Activated CD8-positive, alpha-beta T cell treated with anti-CD3 and anti-CD28 coated beads, Interleukin-2, amount 10 ng/mL, durations not matched to agents 7 days and 5 days (primary cell): ENCODE results near the gene CCZ1B. TPM values are rescaled to one million over a fixed set of nuclear protein-coding genes. Genes with fewer than 3 reads are reported as not detected.
"Not testable (repeated sequence)": the region's sequence is repeated elsewhere in the genome, so short reads cannot be mapped to it uniquely, and the experiment has no call there.

Experiments
- ATAC-seq: fragments of 150-1000 bp; cut with Tn5 transposase; one replicate; pipeline ENCODE4 v1.10.0; 2021; ENCODE audit warnings: moderate library complexity
- CTCF ChIA-PET: fragments of 350-600 bp; sonication (Branson Sonifier 250); formaldehyde crosslinking; loops from one replicate; lab custom pipeline; 2021; ENCODE audit warnings: antibody characterized with exemption; lab: Charles Lee
- POLR2A ChIA-PET: fragments of 350-600 bp; sonication (Branson Sonifier 250); formaldehyde crosslinking; loops from one replicate; lab custom pipeline; 2021; ENCODE audit warnings: antibody characterized with exemption; lab: Charles Lee
- DNase-seq: peaks from one replicate; pipeline ENCODE4 v3.0.0-alpha.2; 2020
- H3K27ac Mint-ChIP-seq: one replicate; pipeline ENCODE4 v1.8.0; 2021; ENCODE audit warnings: mild to moderate bottlenecking, mixed read lengths
- H3K27me3 Mint-ChIP-seq: one replicate; pipeline ENCODE4 v1.8.0; 2021; ENCODE audit warnings: low read depth, mixed read lengths
- H3K36me3 Mint-ChIP-seq: one replicate; pipeline ENCODE4 v1.8.0; 2021; ENCODE audit warnings: low read depth, mixed read lengths
- H3K4me1 Mint-ChIP-seq: one replicate; pipeline ENCODE4 v1.8.0; 2021; ENCODE audit warnings: low read depth, mixed read lengths
- H3K4me3 Mint-ChIP-seq: one replicate; pipeline ENCODE4 v1.8.0; 2021; ENCODE audit warnings: mild to moderate bottlenecking, mixed read lengths
- H3K9me3 Mint-ChIP-seq: one replicate; pipeline ENCODE4 v1.8.0; 2022; ENCODE audit warnings: mixed read lengths; ENCODE audit not compliant: insufficient read depth
- total RNA-seq, 2 experiments: library from RNA; stranded (reverse); gene quantifications; one replicate each; pipeline ENCODE4 v1.2.3, GENCODE V29; 2021

Gene CCZ1B
- 10 to 100 TPM; 69.8 to 70.0 TPM for total RNA-seq

DNA sequence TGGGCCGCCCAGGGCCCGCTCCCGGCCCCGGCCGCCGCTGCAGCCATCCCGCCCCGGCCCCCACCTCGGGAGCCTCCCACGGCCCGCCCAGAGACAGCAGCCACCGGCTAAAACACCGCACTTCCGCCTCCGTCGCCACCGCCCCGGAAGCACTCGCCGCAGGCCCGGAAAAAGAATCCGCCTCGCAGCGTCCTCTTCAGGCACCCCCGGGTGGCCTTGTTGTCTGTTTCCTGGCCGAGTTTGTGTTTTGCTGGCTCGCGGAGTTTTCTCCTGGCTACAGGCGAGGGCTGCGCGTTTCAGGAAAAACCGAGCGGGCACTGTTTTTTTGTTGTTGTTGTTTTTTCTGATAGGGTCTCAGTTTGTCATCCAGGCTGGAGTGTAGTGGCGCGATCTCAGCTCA is at the start of gene CCZ1B:
TSS of gene CCZ1B (minus strand) at position 125 of the 400 bp plus-strand sequence. CDS start at position 47, 78 bp downstream.
- ATAC-seq = peak; percentile 95
- peaks cover 13% of the 10 kb centered on the region for H3K4me1 Mint-ChIP-seq
- H3K27ac Mint-ChIP-seq = peak within 1 kb of the TSS; percentile 97
- peaks cover 10% of the 10 kb centered on the region for H3K36me3 Mint-ChIP-seq
- DNase-seq = peak; percentile 89
- peaks cover 11% of the 10 kb centered on the region for H3K27me3 Mint-ChIP-seq
- peak within 1 kb of the TSS; percentile 91 for H3K4me3 Mint-ChIP-seq
- CTCF ChIA-PET, H3K9me3 Mint-ChIP-seq: not testable (repeated sequence)
- POLR2A ChIA-PET = interaction anchor here (0.7 kb wide), 1 partner anchor 237 kb away, joined by 3 read pairs; the partner anchor contains the start of gene INTS15

- H3K4me3 Mint-ChIP-seq, H3K36me3 Mint-ChIP-seq, CTCF ChIA-PET: not testable (repeated sequence)
Observed at GRCh38 chr7:6875022-6875421, 48.9 kb upstream of the CCZ1B start.

GRCh38 chr7:6872246-6872945 is 46.3 kb upstream of the CCZ1B start:
- H3K27ac Mint-ChIP-seq, H3K4me3 Mint-ChIP-seq, H3K36me3 Mint-ChIP-seq, H3K9me3 Mint-ChIP-seq, DNase-seq, CTCF ChIA-PET, H3K4me1 Mint-ChIP-seq, POLR2A ChIA-PET, H3K27me3 Mint-ChIP-seq, ATAC-seq: not testable (repeated sequence)

More at GRCh38 chr7:6875022-6875421, 48.9 kb upstream of the CCZ1B start:
- ATAC-seq, H3K27me3 Mint-ChIP-seq, POLR2A ChIA-PET, H3K9me3 Mint-ChIP-seq, H3K4me1 Mint-ChIP-seq, DNase-seq, H3K27ac Mint-ChIP-seq: not testable (repeated sequence)

DNA sequence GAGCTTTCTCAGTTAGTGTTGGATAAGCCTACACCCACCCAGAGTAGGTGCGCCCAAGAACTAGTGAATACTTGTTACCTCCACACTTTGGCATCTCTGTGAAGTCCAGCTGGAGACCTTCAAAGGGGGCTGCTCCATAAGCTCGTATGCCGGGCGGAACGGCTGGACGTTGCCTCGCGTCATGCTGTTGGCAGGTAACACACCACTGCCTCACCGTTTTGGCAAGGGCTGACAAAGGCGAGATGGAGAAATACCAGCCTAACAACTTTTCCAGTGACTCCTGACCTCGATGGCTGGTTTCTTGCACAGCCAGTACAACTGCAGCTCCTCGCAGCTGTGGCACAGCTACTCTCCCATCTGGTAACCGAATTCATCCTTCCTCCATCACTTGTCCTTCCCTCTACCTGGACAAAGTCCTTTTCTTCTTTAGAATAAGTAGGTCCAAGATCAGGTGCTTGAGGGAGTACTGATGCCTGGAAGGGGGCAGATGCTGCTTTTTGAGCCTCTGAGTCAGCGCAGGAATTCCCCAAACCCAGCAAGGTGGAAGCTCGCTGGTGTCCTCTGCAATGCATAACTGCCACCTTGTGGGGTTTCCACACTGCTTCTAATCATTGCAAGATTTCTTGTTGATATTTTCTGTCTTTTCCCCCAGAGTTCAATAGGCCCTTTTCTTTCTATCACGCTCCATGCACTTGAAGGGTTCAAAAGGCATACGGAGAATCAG is 45.5 kb upstream of the CCZ1B start:
- H3K36me3 Mint-ChIP-seq, DNase-seq, ATAC-seq, H3K27me3 Mint-ChIP-seq, H3K27ac Mint-ChIP-seq, H3K9me3 Mint-ChIP-seq, H3K4me3 Mint-ChIP-seq, H3K4me1 Mint-ChIP-seq, POLR2A ChIA-PET, CTCF ChIA-PET: not testable (repeated sequence)

DNA sequence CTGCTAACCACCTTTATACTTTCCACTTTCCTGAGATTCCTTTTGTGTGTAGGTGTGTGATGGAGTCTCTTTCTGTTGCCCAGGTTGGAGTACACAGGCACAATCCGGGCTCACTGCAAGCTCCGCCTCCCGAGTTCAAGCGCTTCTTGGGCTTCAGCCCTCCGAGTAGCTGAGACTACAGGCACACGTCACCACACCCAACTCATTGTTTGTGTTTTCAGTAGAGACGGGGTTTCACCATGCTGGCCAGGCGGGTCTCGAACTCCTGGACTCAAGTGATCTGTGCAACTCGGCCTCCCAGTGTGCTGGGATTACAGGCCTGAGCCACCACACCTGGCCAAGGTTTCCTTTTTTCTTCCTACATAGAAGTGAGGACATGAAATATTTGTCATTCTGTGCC is 38.7 kb upstream of the CCZ1B start:
- H3K27ac Mint-ChIP-seq, CTCF ChIA-PET, POLR2A ChIA-PET: not testable (repeated sequence)

DNA sequence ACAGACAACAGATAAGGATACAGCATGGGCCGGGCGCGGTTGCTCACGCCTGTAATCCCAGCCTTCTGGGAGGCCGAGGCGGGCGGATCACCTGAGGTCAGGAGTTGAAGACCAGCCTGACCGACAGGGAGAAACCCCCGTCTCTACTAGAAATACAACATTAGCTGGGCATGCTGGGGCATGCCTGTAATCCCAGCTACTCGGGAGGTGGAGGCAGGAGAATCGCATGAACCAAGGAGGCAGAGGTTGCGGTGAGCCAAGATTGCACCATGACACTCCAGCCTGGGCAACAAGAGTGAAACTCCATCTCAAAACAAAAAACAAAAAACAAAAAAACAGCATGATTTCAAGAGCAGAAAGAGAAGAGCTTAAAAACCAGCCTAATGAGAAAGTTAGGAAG is 38.1 kb upstream of the CCZ1B start:
- DNase-seq, ATAC-seq, POLR2A ChIA-PET, H3K27me3 Mint-ChIP-seq, H3K4me3 Mint-ChIP-seq, H3K36me3 Mint-ChIP-seq, H3K9me3 Mint-ChIP-seq, H3K4me1 Mint-ChIP-seq, H3K27ac Mint-ChIP-seq, CTCF ChIA-PET: not testable (repeated sequence)

More for the DNA sequence above, 38.7 kb upstream of the CCZ1B start:
- not testable (repeated sequence) for H3K4me3 Mint-ChIP-seq, DNase-seq, ATAC-seq, H3K36me3 Mint-ChIP-seq, H3K4me1 Mint-ChIP-seq, H3K27me3 Mint-ChIP-seq, H3K9me3 Mint-ChIP-seq

DNA sequence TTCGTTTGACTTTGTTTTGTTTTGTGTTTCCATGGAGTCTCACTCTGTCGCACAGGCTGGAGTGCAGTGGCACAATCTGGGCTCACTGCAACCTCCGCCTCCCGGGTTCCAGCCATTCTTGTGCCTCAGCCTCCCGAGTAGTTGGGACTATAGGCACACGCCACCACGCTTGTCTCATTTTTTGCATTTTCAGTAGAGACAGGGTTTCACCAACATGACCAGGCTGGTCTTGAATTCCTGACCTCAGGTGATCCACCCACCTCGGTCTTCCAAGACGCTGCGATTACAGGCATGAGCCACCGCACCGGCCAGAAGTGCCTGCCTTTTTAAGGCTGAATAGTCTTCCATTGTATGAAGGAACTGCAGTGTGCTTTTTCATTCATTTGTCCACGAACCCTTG is 36.8 kb upstream of the CCZ1B start:
- CTCF ChIA-PET, H3K27ac Mint-ChIP-seq, H3K27me3 Mint-ChIP-seq, H3K36me3 Mint-ChIP-seq, ATAC-seq, DNase-seq, H3K9me3 Mint-ChIP-seq, H3K4me1 Mint-ChIP-seq, POLR2A ChIA-PET, H3K4me3 Mint-ChIP-seq: not testable (repeated sequence)

DNA sequence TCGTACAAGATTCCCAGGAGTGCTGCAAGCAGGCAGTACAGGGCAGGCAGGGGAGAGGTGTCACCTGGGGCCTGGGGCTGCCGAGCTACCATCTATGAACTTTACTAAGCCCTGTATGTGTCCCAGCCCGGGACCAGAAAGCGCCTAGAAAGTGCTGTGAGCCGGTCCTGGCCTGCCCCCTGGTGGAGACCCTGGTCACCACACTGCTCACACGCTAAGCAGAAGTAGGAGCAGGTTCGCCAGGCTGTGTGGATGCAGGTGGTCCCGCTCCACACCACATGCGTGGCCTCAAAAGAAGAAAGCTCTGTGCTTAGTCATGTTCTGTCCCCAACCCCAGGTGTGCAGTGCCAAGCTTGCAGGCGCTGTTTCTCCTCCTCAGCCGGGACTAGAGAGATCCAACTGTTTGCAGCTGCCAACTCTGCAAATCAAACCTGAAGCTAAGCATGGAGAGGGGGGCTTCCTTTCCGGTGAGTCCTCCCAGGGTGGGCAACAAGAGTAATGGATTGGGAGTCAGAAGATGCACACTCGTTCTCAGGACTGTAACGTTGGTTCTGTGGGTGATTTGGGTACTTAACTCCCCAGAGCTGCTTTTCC is 31.7 kb upstream of the CCZ1B start:
- peak; percentile 85 for DNase-seq
- POLR2A ChIA-PET, H3K36me3 Mint-ChIP-seq, ATAC-seq, H3K4me3 Mint-ChIP-seq, H3K9me3 Mint-ChIP-seq, H3K27ac Mint-ChIP-seq, H3K4me1 Mint-ChIP-seq: not testable (repeated sequence)
- H3K27me3 Mint-ChIP-seq = peaks cover 11% of the 10 kb centered on the region
- CTCF ChIA-PET = interaction anchor here (0.7 to 1.3 kb wide), 5 partner anchors 257 to 342 kb away, joined by 3 to 5 read pairs (median 3); partner anchors contain the start of gene INTS15

GRCh38 chr7:6855563-6856131 is 29.6 kb upstream of the CCZ1B start:
- peaks cover 11% of the 10 kb centered on the region for H3K27me3 Mint-ChIP-seq
- POLR2A ChIA-PET, H3K27ac Mint-ChIP-seq, H3K9me3 Mint-ChIP-seq, DNase-seq, CTCF ChIA-PET, H3K4me1 Mint-ChIP-seq, H3K36me3 Mint-ChIP-seq, ATAC-seq: not testable (repeated sequence)
- peak overlapping the region; percentile 62 for H3K4me3 Mint-ChIP-seq

GRCh38 chr7:6854747-6855562 is 28.9 kb upstream of the CCZ1B start:
- ATAC-seq, CTCF ChIA-PET, H3K9me3 Mint-ChIP-seq, H3K36me3 Mint-ChIP-seq, POLR2A ChIA-PET, H3K4me1 Mint-ChIP-seq, H3K27ac Mint-ChIP-seq, DNase-seq: not testable (repeated sequence)
- Mint-ChIP-seq H3K4me3 (peak overlapping the region; percentile 45), H3K27me3 (peaks cover 11% of the 10 kb centered on the region)

DNA sequence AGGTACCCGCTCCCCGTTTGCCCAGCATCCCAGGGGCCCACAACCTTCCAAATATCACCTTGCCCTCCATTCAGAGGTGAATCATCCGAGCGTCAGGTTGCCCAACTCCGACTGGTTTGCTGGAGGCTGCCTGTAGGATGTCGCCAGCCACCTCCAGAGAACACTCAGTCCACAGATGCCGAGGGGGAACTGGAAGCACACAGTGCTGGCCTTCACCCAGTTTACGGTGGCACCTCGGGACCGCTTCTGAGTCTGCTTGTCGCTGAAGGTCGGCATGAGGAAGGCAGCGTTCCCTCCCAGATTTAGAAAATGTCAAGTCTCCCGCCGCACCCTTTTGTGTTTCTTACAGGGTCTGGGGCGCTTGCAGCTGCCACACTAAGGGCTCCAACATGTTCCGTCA is 27.6 kb upstream of the CCZ1B start:
- CTCF ChIA-PET, H3K9me3 Mint-ChIP-seq, H3K27ac Mint-ChIP-seq, H3K4me1 Mint-ChIP-seq, H3K4me3 Mint-ChIP-seq, H3K36me3 Mint-ChIP-seq, ATAC-seq, DNase-seq, POLR2A ChIA-PET: not testable (repeated sequence)
- H3K27me3 Mint-ChIP-seq = peaks cover 11% of the 10 kb centered on the region
